Measurements from ENCODE around the gene IFNGR2.

IFNGR2 gene

GRCh38 chr21:33418691-33419090 lies 15.5 kb downstream of the IFNGR2 start:
- Histone ChIP-seq H3F3A (ENCODE audit: low read depth) (no peaks in the 10 kb centered on the region), H3K4me1 (ENCODE audit: insufficient read depth, low read length, poor library complexity, severe bottlenecking) (no peaks in the 10 kb centered on the region), H3K9me3 (ENCODE audit: insufficient read depth, low read depth, low read length) (no peaks in the 10 kb centered on the region), H4K20me1 (ENCODE audit: insufficient read depth, low read length, poor library complexity, severe bottlenecking) (peaks cover 16% of the 10 kb centered on the region), H3K9me2 (replicated peaks; ENCODE audit: low read depth, low read length) (no peaks in the 10 kb centered on the region), H3K4me3 (ENCODE audit: low read length, poor library complexity, severe bottlenecking) (no peak overlapping the region), H3K27me3 (ENCODE audit: insufficient read depth, low read length, poor library complexity, severe bottlenecking) (no peaks in the 10 kb centered on the region), H3K36me3 (ENCODE audit: insufficient read depth, low read length) (peaks cover 68% of the 10 kb centered on the region; the same call in 1 of the 2 replicates), H3K4me2 (ENCODE audit: low read depth, low read length, poor library complexity, severe bottlenecking) (no peak overlapping the region), H3K9ac (ENCODE audit: low read depth, low read length, poor library complexity, severe bottlenecking) (no peak overlapping the region), H2AFZ (ENCODE audit: low read length) (no peak overlapping the region), H3K79me2 (ENCODE audit: insufficient read depth, low read length) (peaks cover 36% of the 10 kb centered on the region)
- TF ChIP-seq EZH2phosphoT487 (IDR thresholded peaks at IDR 0.05; ENCODE audit: borderline replicate concordance) (no peak), CTCF (conservative IDR thresholded peaks at IDR 0.05; ENCODE audit: low read length) (no peak)

GRCh38 chr21:33419538-33420123 lies 16.4 kb downstream of the IFNGR2 start:
- no peaks in the 10 kb centered on the region for H3K9me2 ChIP-seq (replicated peaks; ENCODE audit: low read depth, low read length)
- no peaks in the 10 kb centered on the region for H3K9me3 ChIP-seq (ENCODE audit: insufficient read depth, low read depth, low read length)
- H3K79me2 ChIP-seq (ENCODE audit: insufficient read depth, low read length), result peaks cover 26% of the 10 kb centered on the region; the same call in 1 of the 2 replicates
- no peaks in the 10 kb centered on the region for H3K27me3 ChIP-seq (ENCODE audit: insufficient read depth, low read length, poor library complexity, severe bottlenecking)
- H4K20me1 ChIP-seq (ENCODE audit: insufficient read depth, low read length, poor library complexity, severe bottlenecking), result peaks cover 8% of the 10 kb centered on the region
- H3K4me3 ChIP-seq (ENCODE audit: low read length, poor library complexity, severe bottlenecking), result no peak overlapping the region
- TF ChIP-seq EZH2phosphoT487 (IDR thresholded peaks at IDR 0.05; ENCODE audit: borderline replicate concordance), result no peak
- no peak for TF ChIP-seq CTCF (conservative IDR thresholded peaks at IDR 0.05; ENCODE audit: low read length)
- no peak overlapping the region for H3K4me2 ChIP-seq (ENCODE audit: low read depth, low read length, poor library complexity, severe bottlenecking)
- no peaks in the 10 kb centered on the region for H3K4me1 ChIP-seq (ENCODE audit: insufficient read depth, low read length, poor library complexity, severe bottlenecking)
- H3K36me3 ChIP-seq (ENCODE audit: insufficient read depth, low read length), result peaks cover 76% of the 10 kb centered on the region; the same call in 1 of the 2 replicates
- no peaks in the 10 kb centered on the region for H3F3A ChIP-seq (ENCODE audit: low read depth)
- no peak overlapping the region for H2AFZ ChIP-seq (ENCODE audit: low read length)
- no peak overlapping the region for H3K9ac ChIP-seq (ENCODE audit: low read depth, low read length, poor library complexity, severe bottlenecking)

GRCh38 chr21:33421713-33422393 lies 18.6 kb downstream of the IFNGR2 start:
- H3K4me2 ChIP-seq (ENCODE audit: low read depth, low read length, poor library complexity, severe bottlenecking), result no peak overlapping the region
- peaks cover 77% of the 10 kb centered on the region; the same call in 1 of the 2 replicates for H3K36me3 ChIP-seq (ENCODE audit: insufficient read depth, low read length)
- no peaks in the 10 kb centered on the region for H3K27me3 ChIP-seq (ENCODE audit: insufficient read depth, low read length, poor library complexity, severe bottlenecking)
- TF ChIP-seq EZH2phosphoT487 (IDR thresholded peaks at IDR 0.05; ENCODE audit: borderline replicate concordance) (no peak), CTCF (conservative IDR thresholded peaks at IDR 0.05; ENCODE audit: low read length) (no peak)
- H3K9me3 ChIP-seq (ENCODE audit: insufficient read depth, low read depth, low read length), result no peaks in the 10 kb centered on the region
- H3K9ac ChIP-seq (ENCODE audit: low read depth, low read length, poor library complexity, severe bottlenecking), result no peak overlapping the region
- no peak overlapping the region for H3K4me3 ChIP-seq (ENCODE audit: low read length, poor library complexity, severe bottlenecking)
- H3F3A ChIP-seq (ENCODE audit: low read depth), result no peaks in the 10 kb centered on the region
- H3K9me2 ChIP-seq (replicated peaks; ENCODE audit: low read depth, low read length), result no peaks in the 10 kb centered on the region
- H3K4me1 ChIP-seq (ENCODE audit: insufficient read depth, low read length, poor library complexity, severe bottlenecking), result no peaks in the 10 kb centered on the region
- no peak overlapping the region for H2AFZ ChIP-seq (ENCODE audit: low read length)
- H4K20me1 ChIP-seq (ENCODE audit: insufficient read depth, low read length, poor library complexity, severe bottlenecking), result peaks cover 5% of the 10 kb centered on the region
- H3K79me2 ChIP-seq (ENCODE audit: insufficient read depth, low read length), result peaks cover 12% of the 10 kb centered on the region; the same call in 1 of the 2 replicates
